NT2/D1 (cell line): ENCODE measurements around the gene SRCIN1.
"Not testable (repeated sequence)": the region's sequence is repeated elsewhere in the genome, so short reads cannot be mapped to it uniquely, and the experiment has no call there.

Experiments used
- SUZ12 ChIP-seq: IDR thresholded peaks from 2 replicates; pipeline ENCODE4 v1.6.1; 2011; ENCODE audit not compliant: insufficient read length, insufficient read depth; ENCODE audit errors: extremely low read depth
- YY1 ChIP-seq: IDR thresholded peaks from 2 replicates; pipeline ENCODE4 v1.6.1; 2011; ENCODE audit not compliant: insufficient read length, insufficient read depth
- ZNF274 ChIP-seq: IDR thresholded peaks from 2 replicates; pipeline ENCODE4 v1.6.1; 2011; ENCODE audit warnings: mild to moderate bottlenecking, low read depth, low read length

- not testable (repeated sequence) for TF ChIP-seq ZNF274, YY1, SUZ12
Measured at GRCh38 chr17:38503286-38503913, 102.4 kb downstream of the SRCIN1 start.
